ENCODE measurements around the gene KIF5A.

DNA sequence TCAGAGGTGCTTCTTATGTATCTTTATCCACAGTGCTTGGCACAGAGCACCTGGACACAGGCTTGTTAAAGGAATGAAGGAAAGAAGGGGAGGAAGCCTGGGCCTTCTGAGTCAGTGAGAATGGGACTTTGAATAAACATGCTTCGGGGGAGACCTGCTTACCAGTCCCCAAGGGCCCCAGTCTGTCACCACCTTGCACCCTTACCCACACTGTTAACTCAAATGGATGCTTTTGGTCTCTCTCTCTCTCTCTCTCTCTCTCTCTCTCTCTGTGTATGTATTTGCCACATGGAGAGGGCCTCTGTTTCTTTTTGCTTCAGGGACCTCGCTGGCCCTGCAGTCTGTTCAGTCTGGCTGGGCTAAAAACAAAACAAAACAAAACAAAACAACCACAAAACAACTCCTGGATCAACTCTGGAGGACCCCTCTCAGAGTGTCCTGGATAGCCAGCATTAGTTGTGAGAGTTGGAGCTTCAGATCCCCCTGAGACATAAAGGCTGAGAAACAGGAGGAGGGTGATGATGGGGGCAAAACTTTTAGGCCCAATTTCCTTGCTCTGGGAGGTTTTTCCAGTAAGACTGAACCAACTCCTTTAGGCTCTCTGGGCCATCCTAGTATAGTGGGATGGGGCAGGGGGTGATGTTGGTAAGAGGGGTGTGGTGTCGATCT, 1.9 kb downstream of the KIF5A start:
- TF ChIP-seq, protein P1, sequence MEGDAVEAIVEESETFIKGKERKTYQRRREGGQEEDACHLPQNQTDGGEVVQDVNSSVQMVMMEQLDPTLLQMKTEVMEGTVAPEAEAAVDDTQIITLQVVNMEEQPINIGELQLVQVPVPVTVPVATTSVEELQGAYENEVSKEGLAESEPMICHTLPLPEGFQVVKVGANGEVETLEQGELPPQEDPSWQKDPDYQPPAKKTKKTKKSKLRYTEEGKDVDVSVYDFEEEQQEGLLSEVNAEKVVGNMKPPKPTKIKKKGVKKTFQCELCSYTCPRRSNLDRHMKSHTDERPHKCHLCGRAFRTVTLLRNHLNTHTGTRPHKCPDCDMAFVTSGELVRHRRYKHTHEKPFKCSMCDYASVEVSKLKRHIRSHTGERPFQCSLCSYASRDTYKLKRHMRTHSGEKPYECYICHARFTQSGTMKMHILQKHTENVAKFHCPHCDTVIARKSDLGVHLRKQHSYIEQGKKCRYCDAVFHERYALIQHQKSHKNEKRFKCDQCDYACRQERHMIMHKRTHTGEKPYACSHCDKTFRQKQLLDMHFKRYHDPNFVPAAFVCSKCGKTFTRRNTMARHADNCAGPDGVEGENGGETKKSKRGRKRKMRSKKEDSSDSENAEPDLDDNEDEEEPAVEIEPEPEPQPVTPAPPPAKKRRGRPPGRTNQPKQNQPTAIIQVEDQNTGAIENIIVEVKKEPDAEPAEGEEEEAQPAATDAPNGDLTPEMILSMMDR (IDR thresholded peaks at IDR 0.05; ENCODE audit: low read depth, low read length): no peak
- TF ChIP-seq EZH2phosphoT487 (IDR thresholded peaks at IDR 0.05; ENCODE audit: low read depth): no peak

Measured in OCI-LY3 (cell line).